Activated T-helper 1 cell treated with Interleukin-2 at 50 U/mL for 16 hours (primary cell): ENCODE data around the gene PABPN1L.

Experiments used
- DNase-seq: peaks from one replicate; pipeline ENCODE4 v3.0.0-alpha.2; 2020; ENCODE audit warnings: low read depth

The PABPN1L gene

GRCh38 chr16:88866151-88866920 is at the start of gene PABPN1L:
Gene PABPN1L, minus strand, starts transcription at chr16:88866660. Its CDS starts 54 bp downstream, at chr16:88866606.
- no peak for DNase-seq

- no peak for DNase-seq
Measured at GRCh38 chr16:88915639-88916327, 49.3 kb upstream of the PABPN1L start.

GRCh38 chr16:88914750-88915368 is 48.4 kb upstream of the PABPN1L start:
- DNase-seq, result no peak

- DNase-seq, result no peak
Measured at GRCh38 chr16:88913870-88914269, 47.4 kb upstream of the PABPN1L start.

GRCh38 chr16:88913001-88913612 is 46.6 kb upstream of the PABPN1L start:
- no peak for DNase-seq

GRCh38 chr16:88912556-88912955 is 46.1 kb upstream of the PABPN1L start:
- DNase-seq, result no peak

GRCh38 chr16:88911946-88912310 is 45.5 kb upstream of the PABPN1L start:
- no peak for DNase-seq

GRCh38 chr16:88911136-88911945 is 44.9 kb upstream of the PABPN1L start:
- no peak for DNase-seq

GRCh38 chr16:88910284-88911135 is 44.0 kb upstream of the PABPN1L start:
- DNase-seq, result no peak

- no peak for DNase-seq
Measured at GRCh38 chr16:88909431-88910210, 43.2 kb upstream of the PABPN1L start.

- no peak for DNase-seq
Measured at GRCh38 chr16:88908307-88908706, 41.8 kb upstream of the PABPN1L start.

GRCh38 chr16:88907768-88908167 is 41.3 kb upstream of the PABPN1L start:
- no peak for DNase-seq

GRCh38 chr16:88906535-88907105 is 40.2 kb upstream of the PABPN1L start:
- DNase-seq, result no peak

GRCh38 chr16:88906020-88906419 is 39.6 kb upstream of the PABPN1L start:
- DNase-seq, result no peak

- no peak for DNase-seq
Measured at GRCh38 chr16:88905563-88905962, 39.1 kb upstream of the PABPN1L start.

GRCh38 chr16:88904676-88905365 is 38.4 kb upstream of the PABPN1L start:
- DNase-seq, result no peak

- DNase-seq, result no peak
Measured at GRCh38 chr16:88903267-88903666, 36.8 kb upstream of the PABPN1L start.

- DNase-seq, result no peak
Measured at GRCh38 chr16:88902744-88903143, 36.3 kb upstream of the PABPN1L start.

GRCh38 chr16:88901718-88902337 is 35.4 kb upstream of the PABPN1L start:
- DNase-seq, result no peak
